OCI-LY1 (cell line): ENCODE results near the gene REPS2.

Source experiments
- EZH2 ChIP-seq: fragments of 200-600 bp; sonication (generic), shearing (Covaris generic); IDR thresholded peaks from 2 replicates; pipeline ENCODE4 v1.8.0; 2017; ENCODE audit warnings: borderline replicate concordance, mixed run types, mild to moderate bottlenecking, antibody characterized with exemption, low read length, moderate library complexity, mixed read lengths
- TF ChIP-seq, protein P1 (sequence below): fragments of 200-600 bp; sonication (generic), shearing (Covaris generic); IDR thresholded peaks from 2 replicates; pipeline ENCODE4 v1.5.1; 2017; ENCODE audit warnings: mild to moderate bottlenecking, antibody characterized with exemption, low read length, moderate library complexity, mixed read lengths

DNA sequence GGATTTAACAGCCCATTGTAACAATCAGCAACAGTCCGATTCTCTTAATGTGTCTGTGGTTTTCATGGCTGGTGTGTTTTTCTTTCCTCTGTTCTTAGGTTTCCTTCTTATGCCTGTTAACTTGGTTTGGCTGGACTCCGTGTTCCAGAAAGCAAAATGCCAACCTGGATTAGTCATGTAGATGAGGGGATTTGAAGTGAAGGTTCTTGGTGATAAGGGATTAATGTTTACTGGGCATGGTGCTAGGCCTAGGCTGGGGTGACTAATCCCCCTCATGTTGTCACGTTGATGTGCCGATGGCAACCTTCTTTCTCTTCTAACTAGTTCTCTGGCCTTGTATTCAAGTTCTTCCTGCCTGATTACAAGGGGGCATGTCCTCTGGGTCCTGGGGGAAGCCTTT lies 85.9 kb downstream of the REPS2 start:
- TF ChIP-seq, protein P1, sequence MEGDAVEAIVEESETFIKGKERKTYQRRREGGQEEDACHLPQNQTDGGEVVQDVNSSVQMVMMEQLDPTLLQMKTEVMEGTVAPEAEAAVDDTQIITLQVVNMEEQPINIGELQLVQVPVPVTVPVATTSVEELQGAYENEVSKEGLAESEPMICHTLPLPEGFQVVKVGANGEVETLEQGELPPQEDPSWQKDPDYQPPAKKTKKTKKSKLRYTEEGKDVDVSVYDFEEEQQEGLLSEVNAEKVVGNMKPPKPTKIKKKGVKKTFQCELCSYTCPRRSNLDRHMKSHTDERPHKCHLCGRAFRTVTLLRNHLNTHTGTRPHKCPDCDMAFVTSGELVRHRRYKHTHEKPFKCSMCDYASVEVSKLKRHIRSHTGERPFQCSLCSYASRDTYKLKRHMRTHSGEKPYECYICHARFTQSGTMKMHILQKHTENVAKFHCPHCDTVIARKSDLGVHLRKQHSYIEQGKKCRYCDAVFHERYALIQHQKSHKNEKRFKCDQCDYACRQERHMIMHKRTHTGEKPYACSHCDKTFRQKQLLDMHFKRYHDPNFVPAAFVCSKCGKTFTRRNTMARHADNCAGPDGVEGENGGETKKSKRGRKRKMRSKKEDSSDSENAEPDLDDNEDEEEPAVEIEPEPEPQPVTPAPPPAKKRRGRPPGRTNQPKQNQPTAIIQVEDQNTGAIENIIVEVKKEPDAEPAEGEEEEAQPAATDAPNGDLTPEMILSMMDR: no peak
- no peak for TF ChIP-seq EZH2
